Transverse colon (tissue), 1 donor: ENCODE measurements around the gene MAP3K3.

Experiments
- EP300 ChIP-seq: sonication (generic); formaldehyde crosslinking; IDR thresholded peaks from one replicate; pipeline ENCODE4 v1.6.1; 2017; ENCODE audit warnings: antibody characterized with exemption, low read depth
- POLR2A ChIP-seq: fragments of 450-650 bp; IDR thresholded peaks from one replicate; pipeline ENCODE4 v1.6.1; 2016; ENCODE audit warnings: antibody characterized with exemption, mild to moderate bottlenecking, moderate library complexity

- TF ChIP-seq POLR2A (no peak), EP300 (no peak)
These were observed 118.4 kb downstream of the MAP3K3 start for GRCh38 chr17:63740464-63741142.
